Ecto neural progenitor cell (in vitro differentiated cells): Measurements from ENCODE around the gene TSC22D3.
"Not testable (repeated sequence)": the region's sequence is repeated elsewhere in the genome, so short reads cannot be mapped to it uniquely, and the experiment has no call there.

ENCODE experiments used
- DNase-seq: peaks from one replicate; pipeline ENCODE4 v3.0.0-alpha.2; 2018; ENCODE audit warnings: low spot score

TSC22D3 gene

GRCh38 chrX:107712231-107713202 lies 63.1 kb downstream of the TSC22D3 start:
- DNase-seq, result no peak

- no peak for DNase-seq
These were observed 63.9 kb downstream of the TSC22D3 start for GRCh38 chrX:107711521-107712181.

- no peak for DNase-seq
These were observed 64.8 kb downstream of the TSC22D3 start for GRCh38 chrX:107710617-107711391.

- no peak for DNase-seq
These were observed 66.3 kb downstream of the TSC22D3 start for GRCh38 chrX:107709266-107709806.

- DNase-seq, result no peak
These were observed 66.8 kb downstream of the TSC22D3 start for GRCh38 chrX:107708762-107709161.

GRCh38 chrX:107707866-107708265 lies 67.7 kb downstream of the TSC22D3 start:
- DNase-seq, result no peak

- DNase-seq, result no peak
These were observed 69.3 kb downstream of the TSC22D3 start for GRCh38 chrX:107706309-107706708.

GRCh38 chrX:107704587-107704986 lies 71.0 kb downstream of the TSC22D3 start:
- DNase-seq, result no peak

- no peak for DNase-seq
These were observed 71.4 kb downstream of the TSC22D3 start for GRCh38 chrX:107704181-107704580.

- DNase-seq, result no peak
These were observed 74.0 kb downstream of the TSC22D3 start for GRCh38 chrX:107701493-107702121.

- no peak for DNase-seq
These were observed 74.8 kb downstream of the TSC22D3 start for GRCh38 chrX:107700790-107701189.

GRCh38 chrX:107700317-107700774 lies 75.2 kb downstream of the TSC22D3 start:
- DNase-seq, result no peak

GRCh38 chrX:107699616-107700015 lies 76.0 kb downstream of the TSC22D3 start:
- no peak for DNase-seq

GRCh38 chrX:107691024-107691448 lies 84.6 kb downstream of the TSC22D3 start:
- DNase-seq, result no peak

- no peak for DNase-seq
These were observed 88.1 kb downstream of the TSC22D3 start for GRCh38 chrX:107687445-107687844.

- no peak for DNase-seq
These were observed 88.8 kb downstream of the TSC22D3 start for GRCh38 chrX:107686792-107687191.

GRCh38 chrX:107686026-107686425 lies 89.6 kb downstream of the TSC22D3 start:
- DNase-seq, result no peak

- not testable (repeated sequence) for DNase-seq
These were observed 90.0 kb downstream of the TSC22D3 start for GRCh38 chrX:107685586-107685985.

- no peak for DNase-seq
These were observed 90.6 kb downstream of the TSC22D3 start for GRCh38 chrX:107684956-107685385.

GRCh38 chrX:107683931-107684330 lies 91.7 kb downstream of the TSC22D3 start:
- no peak for DNase-seq

GRCh38 chrX:107683124-107683895 lies 92.3 kb downstream of the TSC22D3 start:
- DNase-seq, result no peak
